GM06990 (cell line): ENCODE data around the gene OR6B1.

ENCODE experiments used
- DNase-seq: peaks from one replicate; pipeline ENCODE4 v3.0.0-alpha.2; 2011; ENCODE audit not compliant: insufficient read length; ENCODE audit errors: extremely low read depth
- H3K27me3 ChIP-seq: replicated peaks from 2 replicates; pipeline ENCODE4 v1.6.0; 2011; ENCODE audit warnings: low read length; ENCODE audit not compliant: control insufficient read depth, insufficient read depth
- H3K36me3 ChIP-seq: 2 replicates; pipeline ENCODE4 v1.5.1; 2011; ENCODE audit warnings: low read length; ENCODE audit not compliant: control insufficient read depth, insufficient read depth
- H3K4me3 ChIP-seq: replicated peaks from 2 replicates; pipeline ENCODE4 v1.5.1; 2011; ENCODE audit warnings: low read depth, mild to moderate bottlenecking, control low read depth, low read length
- TF ChIP-seq, protein P1 (sequence below): IDR thresholded peaks from 2 replicates; pipeline ENCODE4 v1.5.1; 2011; ENCODE audit warnings: low read length, control low read depth, mild to moderate bottlenecking, inconsistent platforms; ENCODE audit not compliant: insufficient read depth, poor library complexity, severe bottlenecking

The OR6B1 gene

GRCh38 chr7:144023171-144023827, 23.2 kb downstream of the OR6B1 start:
- Histone ChIP-seq H3K36me3 (no peaks in the 10 kb centered on the region), H3K4me3 (no peak overlapping the region), H3K27me3 (no peaks in the 10 kb centered on the region)
- TF ChIP-seq, protein P1, sequence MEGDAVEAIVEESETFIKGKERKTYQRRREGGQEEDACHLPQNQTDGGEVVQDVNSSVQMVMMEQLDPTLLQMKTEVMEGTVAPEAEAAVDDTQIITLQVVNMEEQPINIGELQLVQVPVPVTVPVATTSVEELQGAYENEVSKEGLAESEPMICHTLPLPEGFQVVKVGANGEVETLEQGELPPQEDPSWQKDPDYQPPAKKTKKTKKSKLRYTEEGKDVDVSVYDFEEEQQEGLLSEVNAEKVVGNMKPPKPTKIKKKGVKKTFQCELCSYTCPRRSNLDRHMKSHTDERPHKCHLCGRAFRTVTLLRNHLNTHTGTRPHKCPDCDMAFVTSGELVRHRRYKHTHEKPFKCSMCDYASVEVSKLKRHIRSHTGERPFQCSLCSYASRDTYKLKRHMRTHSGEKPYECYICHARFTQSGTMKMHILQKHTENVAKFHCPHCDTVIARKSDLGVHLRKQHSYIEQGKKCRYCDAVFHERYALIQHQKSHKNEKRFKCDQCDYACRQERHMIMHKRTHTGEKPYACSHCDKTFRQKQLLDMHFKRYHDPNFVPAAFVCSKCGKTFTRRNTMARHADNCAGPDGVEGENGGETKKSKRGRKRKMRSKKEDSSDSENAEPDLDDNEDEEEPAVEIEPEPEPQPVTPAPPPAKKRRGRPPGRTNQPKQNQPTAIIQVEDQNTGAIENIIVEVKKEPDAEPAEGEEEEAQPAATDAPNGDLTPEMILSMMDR = no peak
- DNase-seq = no peak

GRCh38 chr7:144024213-144024612, 24.1 kb downstream of the OR6B1 start:
- no peaks in the 10 kb centered on the region for H3K27me3 ChIP-seq
- H3K4me3 ChIP-seq = no peak overlapping the region
- H3K36me3 ChIP-seq = no peaks in the 10 kb centered on the region
- DNase-seq = no peak
- TF ChIP-seq, protein P1 = no peak

DNA sequence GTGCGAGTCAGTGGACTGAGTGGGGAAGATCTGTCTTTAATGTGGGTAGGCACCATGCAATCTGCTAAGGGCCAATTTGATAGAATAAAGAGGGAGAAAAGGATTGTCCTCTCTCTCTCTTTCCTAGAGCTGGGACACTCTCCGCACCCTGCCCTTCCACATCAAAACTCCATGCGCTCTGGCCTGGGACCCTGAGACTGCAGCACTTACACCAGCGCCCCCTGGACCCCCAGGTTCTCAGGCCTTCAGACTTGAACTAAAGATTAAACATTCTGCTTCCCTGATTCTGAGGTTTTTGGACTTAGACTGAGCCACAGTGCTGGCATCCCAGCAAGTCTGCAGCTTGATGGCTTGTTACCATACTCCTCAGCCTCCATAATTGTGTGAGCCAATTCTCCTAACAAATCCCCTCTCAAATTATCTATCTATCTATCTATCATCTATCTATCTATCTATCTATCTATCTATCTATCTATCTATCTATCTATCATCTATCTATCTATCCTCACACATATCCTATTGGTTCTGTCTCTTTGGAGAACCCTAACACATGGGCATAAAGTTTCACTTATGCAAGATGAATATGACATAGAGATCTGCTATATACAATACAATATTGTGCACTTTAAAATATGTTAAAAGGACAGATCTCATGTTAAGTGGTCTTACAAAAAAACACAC, 26.2 kb downstream of the OR6B1 start:
- Histone ChIP-seq H3K4me3 (no peak overlapping the region), H3K36me3 (no peaks in the 10 kb centered on the region), H3K27me3 (no peaks in the 10 kb centered on the region)
- no peak for DNase-seq
- TF ChIP-seq, protein P1 = no peak

- DNase-seq = no peak
- Histone ChIP-seq H3K4me3 (no peak overlapping the region), H3K27me3 (no peaks in the 10 kb centered on the region), H3K36me3 (no peaks in the 10 kb centered on the region)
- TF ChIP-seq, protein P1 = no peak
These were observed 26.9 kb downstream of the OR6B1 start for GRCh38 chr7:144027070-144027469.

DNA sequence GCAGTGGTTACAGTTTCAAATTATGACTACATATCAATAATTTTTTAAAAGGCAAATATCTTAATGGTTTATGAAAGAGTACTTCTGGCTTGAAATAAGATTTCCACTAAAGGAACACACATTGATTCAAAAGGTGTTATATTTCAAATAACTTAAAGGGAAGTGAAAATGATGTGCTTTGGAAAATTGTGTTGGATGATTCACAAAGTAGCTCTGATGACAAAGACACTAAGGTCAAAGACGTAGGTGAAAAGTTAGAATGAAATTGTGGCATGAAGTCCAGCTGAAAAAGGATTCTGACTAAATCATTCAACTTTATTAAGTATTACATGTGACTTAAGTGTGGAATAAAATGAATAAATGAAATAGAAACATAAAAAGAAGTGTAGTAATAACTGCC, 27.9 kb downstream of the OR6B1 start:
- Histone ChIP-seq H3K36me3 (no peaks in the 10 kb centered on the region), H3K27me3 (no peaks in the 10 kb centered on the region), H3K4me3 (no peak overlapping the region)
- TF ChIP-seq, protein P1 = no peak
- no peak for DNase-seq
